ENCODE results near the gene LCLAT1.
A peak's percentile ranks its signal among the peaks of the same experiment; 100 is the strongest.

Gene LCLAT1

GRCh38 chr2:30649828-30650227, 202.8 kb downstream of the LCLAT1 start:
- no peak for DNase-seq

GRCh38 chr2:30652271-30652915, 205.3 kb downstream of the LCLAT1 start:
- DNase-seq: no peak

GRCh38 chr2:30653847-30654246, 206.8 kb downstream of the LCLAT1 start:
- DNase-seq: no peak

GRCh38 chr2:30654404-30654803, 207.4 kb downstream of the LCLAT1 start:
- DNase-seq: no peak

- no peak for DNase-seq
Measured at GRCh38 chr2:30655211-30655610, 208.2 kb downstream of the LCLAT1 start.

GRCh38 chr2:30655660-30656059, 208.6 kb downstream of the LCLAT1 start:
- DNase-seq: no peak

- DNase-seq: peak; percentile 12
Measured at GRCh38 chr2:30656079-30656478, 209.0 kb downstream of the LCLAT1 start.

GRCh38 chr2:30661173-30662107, 214.4 kb downstream of the LCLAT1 start:
- no peak for DNase-seq

- DNase-seq: no peak
Measured at GRCh38 chr2:30662268-30663131, 215.5 kb downstream of the LCLAT1 start.

GRCh38 chr2:30663321-30663720, 216.3 kb downstream of the LCLAT1 start:
- no peak for DNase-seq

- no peak for DNase-seq
Measured at GRCh38 chr2:30663806-30664205, 216.8 kb downstream of the LCLAT1 start.

- peak; percentile 33 for DNase-seq
Measured at GRCh38 chr2:30664761-30665358, 217.8 kb downstream of the LCLAT1 start.

GRCh38 chr2:30665761-30666265, 218.8 kb downstream of the LCLAT1 start:
- DNase-seq: no peak

GRCh38 chr2:30666266-30666874, 219.3 kb downstream of the LCLAT1 start:
- peak; percentile 70 for DNase-seq

- DNase-seq: no peak
Measured at GRCh38 chr2:30670453-30670852, 223.4 kb downstream of the LCLAT1 start.

- DNase-seq: no peak
Measured at GRCh38 chr2:30673127-30673526, 226.1 kb downstream of the LCLAT1 start.

GRCh38 chr2:30675758-30676157, 228.7 kb downstream of the LCLAT1 start:
- no peak for DNase-seq

GRCh38 chr2:30677231-30677630, 230.2 kb downstream of the LCLAT1 start:
- DNase-seq: no peak

- no peak for DNase-seq
Measured at GRCh38 chr2:30677861-30678385, 230.9 kb downstream of the LCLAT1 start.

- DNase-seq: no peak
Measured at GRCh38 chr2:30678410-30679137, 231.5 kb downstream of the LCLAT1 start.

- DNase-seq: no peak
Measured at GRCh38 chr2:30679426-30680088, 232.5 kb downstream of the LCLAT1 start.
